SH-SY5Y (cell line): ENCODE measurements around the gene RAB11FIP2.

Source experiments
- GATA2 ChIP-seq: IDR thresholded peaks from 2 replicates; pipeline ENCODE4 v1.6.1; 2011; ENCODE audit warnings: mild to moderate bottlenecking, low read depth, low read length
- GATA3 ChIP-seq: IDR thresholded peaks from 2 replicates; pipeline ENCODE4 v1.6.1; 2011; ENCODE audit warnings: low read depth, mild to moderate bottlenecking, low read length, moderate library complexity

DNA sequence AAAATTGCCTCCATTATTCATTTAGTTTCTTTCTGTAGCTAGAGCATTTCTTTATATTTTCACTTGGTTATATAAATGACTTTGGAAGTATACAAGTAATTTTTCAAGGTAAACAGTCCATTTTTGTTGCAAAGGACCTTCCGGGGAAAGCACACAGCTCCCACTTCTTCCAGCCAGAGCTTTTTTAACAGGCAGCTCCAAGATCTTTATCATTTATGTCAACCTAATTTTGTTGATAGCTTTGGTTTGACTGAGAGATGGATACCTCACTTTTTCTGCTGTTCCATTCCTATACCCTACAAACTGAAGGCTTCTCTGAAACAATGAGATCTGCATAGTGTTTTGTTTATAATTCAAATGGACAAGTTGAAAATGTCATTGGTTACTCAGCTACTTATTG is 49.3 kb upstream of the RAB11FIP2 start:
- TF ChIP-seq GATA2 (peak; percentile 90), GATA3 (peak; percentile 80)
